Head of caudate nucleus (tissue), 42 donors: ENCODE measurements around the gene WASL.
"Not testable (repeated sequence)": the region's sequence is repeated elsewhere in the genome, so short reads cannot be mapped to it uniquely, and the experiment has no call there.

Source experiments
- DNase-seq, 42 donors: peaks; one replicate each; pipeline versions ENCODE4 v3.0.0 to v3.0.0-alpha.2; 2020 to 2021; ENCODE audit warnings: mixed read lengths in 7 of 42
- intact Hi-C: fragments of 100-400 bp; cut with DNase I; formaldehyde crosslinking; loops from one replicate; pipeline ENCODE4 v1.15.0; 2022

The WASL gene

DNA sequence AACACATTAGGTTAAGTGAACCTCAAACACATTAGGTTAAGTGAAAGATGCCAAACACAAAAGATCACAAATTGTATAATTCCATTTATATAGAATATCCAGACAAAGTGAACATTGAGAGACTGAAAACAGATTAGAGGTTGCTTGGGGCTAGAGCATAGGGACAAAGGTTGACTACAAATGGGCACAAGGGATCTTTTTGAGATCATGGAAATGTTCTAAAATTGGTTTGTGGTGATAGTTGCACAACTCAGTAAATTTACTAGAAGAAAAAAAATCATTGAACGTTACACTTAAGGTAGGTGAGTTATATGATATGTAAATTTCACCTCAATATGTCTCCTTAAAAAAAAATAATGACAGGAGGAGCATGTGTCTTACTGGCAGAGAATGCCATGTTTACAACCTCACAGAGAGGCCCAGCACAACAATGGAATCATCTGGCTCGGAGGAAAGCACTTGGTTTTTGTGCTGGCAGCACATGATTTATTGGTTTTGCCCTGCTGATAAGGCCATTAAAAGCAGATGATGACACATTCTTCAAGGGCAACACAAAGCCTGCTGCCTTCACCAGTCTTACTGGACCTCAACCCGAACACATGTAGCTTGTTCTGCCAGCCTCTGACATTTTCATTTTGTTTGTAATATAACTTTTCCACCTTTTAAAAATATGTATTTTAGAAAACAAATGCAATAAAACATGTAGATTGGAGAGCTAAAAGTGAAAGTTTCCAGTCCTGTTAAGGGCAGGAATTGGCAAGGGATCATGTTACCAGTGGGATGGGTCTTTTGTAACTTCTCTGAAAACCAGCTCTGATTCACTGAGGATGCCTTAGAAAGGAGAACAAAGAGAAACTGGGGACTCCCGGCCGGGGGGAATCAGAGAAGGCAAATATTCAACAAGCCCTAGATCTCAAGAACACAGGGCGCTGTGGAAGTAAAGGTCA, 105.0 kb downstream of the WASL start:
- intact Hi-C loops, result no loop called here
- no peak for DNase-seq

- intact Hi-C loops, result no loop called here
- DNase-seq, result no peak
Observed at GRCh38 chr7:123641901-123642300, 106.9 kb downstream of the WASL start.

DNA sequence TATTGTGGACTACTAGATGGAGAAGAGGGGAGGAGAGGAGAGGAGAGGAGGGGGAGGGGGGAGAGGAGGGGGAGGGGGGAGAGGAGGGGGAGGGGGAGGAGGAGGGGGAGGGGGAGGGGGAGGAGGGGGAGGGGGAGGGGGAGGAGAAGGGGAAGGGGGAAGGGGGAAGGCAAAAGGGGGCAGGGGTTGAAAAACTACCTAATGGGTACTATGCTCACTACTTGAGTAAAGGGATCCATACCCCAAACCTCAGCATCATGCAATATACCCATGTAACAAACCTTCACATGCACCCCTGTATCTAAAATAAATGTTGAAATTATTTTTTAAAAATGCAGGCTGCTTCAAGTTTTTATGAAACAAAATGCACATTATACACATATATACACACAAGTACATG, 108.2 kb downstream of the WASL start:
- DNase-seq, result no peak
- intact Hi-C loops, result no loop called here

- intact Hi-C loops, result no loop called here
- DNase-seq, result no peak
Observed at GRCh38 chr7:123639631-123640030, 109.2 kb downstream of the WASL start.

DNA sequence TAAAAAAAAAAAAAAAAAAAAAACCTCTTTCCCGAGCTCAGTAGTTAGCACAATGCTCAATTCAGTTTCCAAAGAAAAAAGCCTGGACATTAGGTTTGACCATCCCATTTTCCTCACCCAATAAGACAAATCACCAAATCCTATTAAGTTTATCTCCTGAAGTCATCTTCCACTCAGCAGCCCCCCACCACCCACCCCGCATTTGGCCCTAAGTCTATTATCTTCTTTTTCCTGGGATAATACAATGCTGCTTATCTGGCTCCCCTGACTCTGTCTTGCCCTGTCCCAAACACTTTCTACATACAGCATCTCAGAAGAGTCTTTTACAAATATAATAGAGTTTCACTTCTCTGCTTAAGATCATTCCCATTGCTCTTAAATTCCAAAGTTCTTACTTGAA, 110.9 kb downstream of the WASL start:
- DNase-seq, result no peak
- intact Hi-C loops, result no loop called here

GRCh38 chr7:123637203-123637602, 111.6 kb downstream of the WASL start:
- intact Hi-C loops, result no loop called here

GRCh38 chr7:123635551-123636359, 113.0 kb downstream of the WASL start:
- DNase-seq, result no peak
- intact Hi-C loops, result no loop called here

More at GRCh38 chr7:123637203-123637602, 111.6 kb downstream of the WASL start:
- no peak for DNase-seq

- DNase-seq, intact Hi-C loops: not testable (repeated sequence)
Observed at GRCh38 chr7:123634011-123634573, 114.7 kb downstream of the WASL start.

- intact Hi-C loops, result no loop called here
- DNase-seq, result no peak
Observed at GRCh38 chr7:123633553-123633952, 115.2 kb downstream of the WASL start.

DNA sequence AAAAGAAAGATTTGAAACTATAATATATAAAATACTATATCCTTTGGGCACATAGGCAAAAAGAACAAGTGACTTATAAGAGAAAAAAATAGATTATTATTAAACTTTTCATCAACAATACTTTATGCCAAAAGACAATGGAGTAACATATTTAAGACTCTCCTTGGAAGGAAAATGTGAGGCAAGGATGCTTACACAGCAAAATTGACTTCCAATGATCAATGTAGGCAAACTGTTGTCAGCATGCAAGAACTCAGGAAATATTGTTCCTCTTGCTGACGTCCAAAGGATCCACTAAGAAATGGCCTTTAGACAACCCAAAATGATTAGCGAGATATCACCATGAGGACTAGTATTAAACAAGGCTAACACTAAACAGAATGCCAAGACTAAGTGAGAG, 116.0 kb downstream of the WASL start:
- intact Hi-C loops, result no loop called here
- DNase-seq, result no peak
